ENCODE data around the gene MICU1. TPM values are rescaled to one million over a fixed set of nuclear protein-coding genes. Genes with fewer than 3 reads are reported as not detected.

MICU1 gene
- polyA plus RNA-seq, 1 donor: 54.6 TPM

DNA sequence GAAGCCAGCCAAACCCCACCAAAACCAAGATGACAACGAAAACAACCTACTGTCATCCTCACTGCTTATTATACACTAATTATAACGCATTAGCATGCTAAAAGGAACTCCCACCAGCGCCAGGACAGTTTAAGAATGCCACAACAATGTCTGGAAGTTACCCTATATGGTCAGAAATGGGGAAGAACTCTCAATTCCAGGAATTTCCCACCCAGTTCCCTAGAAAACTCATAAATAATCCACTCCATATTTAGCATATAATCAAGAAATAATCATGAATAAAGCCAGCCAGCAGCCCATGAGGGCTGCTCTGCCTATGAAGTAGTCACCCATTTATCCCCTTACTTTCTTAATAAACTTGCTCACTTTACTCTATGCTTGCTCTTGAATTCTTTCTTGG, 20.8 kb downstream of the MICU1 start:
- Histone ChIP-seq H3K27ac (ENCODE audit: low read length) (no peak overlapping the region), H3K9me3 (ENCODE audit: control insufficient read depth, low read depth, low read length) (no peaks in the 10 kb centered on the region), H3K27me3 (ENCODE audit: control insufficient read depth, insufficient read depth, low read length) (no peaks in the 10 kb centered on the region), H3K36me3 (ENCODE audit: control insufficient read depth, insufficient read depth, low read length) (no peaks in the 10 kb centered on the region), H3K4me1 (ENCODE audit: control insufficient read depth, insufficient read depth, low read length) (no peaks in the 10 kb centered on the region), H3K4me3 (ENCODE audit: low read length) (no peak overlapping the region)
- no peak for DNase-seq
- WGBS (ENCODE audit: insufficient coverage, low lambda C conversion rate): no CpG with 5 or more reads among the region's 3 CpGs

DNA sequence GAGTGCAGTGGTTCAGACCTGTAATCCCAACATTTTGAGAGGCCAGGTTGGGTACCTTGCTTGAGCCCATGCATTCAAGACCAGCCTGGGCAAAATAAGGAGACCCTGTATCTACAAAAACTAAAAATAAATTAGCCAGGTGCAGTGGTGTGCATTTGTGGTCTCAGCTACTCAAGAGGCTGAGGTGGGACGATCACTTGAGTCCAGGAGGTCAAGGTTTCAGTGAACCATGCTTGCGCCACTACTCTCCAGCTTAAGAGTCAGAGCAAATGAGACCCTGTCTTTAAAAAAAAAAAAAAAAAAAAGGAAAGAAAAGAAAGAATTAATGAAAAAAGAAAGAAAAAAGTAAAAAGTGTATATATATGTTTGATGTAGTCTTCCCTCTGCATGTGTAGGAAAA, 24.7 kb downstream of the MICU1 start:
- WGBS (ENCODE audit: insufficient coverage, low lambda C conversion rate): 100% methylated on average over 1 of the region's 2 CpGs

DNA sequence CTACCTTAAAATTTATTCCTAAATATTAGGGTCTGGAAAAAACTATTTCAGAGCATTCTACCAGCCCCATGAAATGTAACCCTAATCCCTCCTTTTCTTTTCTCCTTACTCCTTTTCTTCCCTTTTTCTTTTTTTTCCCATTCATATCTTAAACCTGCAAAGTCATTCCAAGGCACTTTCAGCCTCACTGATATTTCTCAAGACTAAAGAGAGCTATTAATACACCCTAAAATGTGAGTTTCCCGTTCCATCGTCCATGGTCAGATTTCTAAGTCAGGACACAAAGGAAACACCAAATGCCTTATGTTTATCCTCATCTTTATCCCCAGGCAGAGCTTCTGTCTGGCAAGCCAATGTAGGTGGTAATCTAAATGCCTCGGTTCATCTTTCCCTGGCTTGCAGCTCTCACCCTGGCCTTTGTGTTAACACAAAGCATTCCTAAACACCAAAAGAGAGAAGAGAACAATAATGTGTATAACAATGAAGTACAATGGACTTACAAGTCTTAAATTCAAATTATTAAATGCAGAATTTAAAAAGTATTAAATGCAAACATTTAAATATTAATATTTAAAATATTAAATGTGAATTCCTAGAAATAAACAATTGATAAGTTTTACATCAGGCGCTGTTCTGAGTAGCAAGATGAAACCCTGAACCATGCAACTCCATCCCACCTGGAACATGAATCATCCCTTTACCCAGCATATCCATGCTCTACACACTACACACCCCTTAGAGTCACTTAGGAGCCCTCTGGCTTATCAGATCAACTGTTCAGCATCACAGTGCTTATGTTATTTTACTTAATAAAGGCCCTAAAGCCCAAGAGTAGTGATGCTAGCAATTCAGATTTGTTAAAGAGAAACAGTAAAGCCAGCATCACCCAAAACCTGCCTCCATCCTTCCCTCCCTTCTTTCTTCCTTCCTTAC, 26.8 kb downstream of the MICU1 start:
- Histone ChIP-seq H3K36me3 (ENCODE audit: control insufficient read depth, insufficient read depth, low read length) (no peaks in the 10 kb centered on the region), H3K9me3 (ENCODE audit: control insufficient read depth, low read depth, low read length) (no peaks in the 10 kb centered on the region), H3K4me1 (ENCODE audit: control insufficient read depth, insufficient read depth, low read length) (no peaks in the 10 kb centered on the region), H3K4me3 (ENCODE audit: low read length) (no peak overlapping the region), H3K27ac (ENCODE audit: low read length) (no peak overlapping the region), H3K27me3 (ENCODE audit: control insufficient read depth, insufficient read depth, low read length) (no peaks in the 10 kb centered on the region)
- WGBS (ENCODE audit: insufficient coverage, low lambda C conversion rate): 100% methylated on average over 1 of the region's 4 CpGs
- DNase-seq: no peak

More for the DNA sequence above, 24.7 kb downstream of the MICU1 start:
- Histone ChIP-seq H3K36me3 (ENCODE audit: control insufficient read depth, insufficient read depth, low read length) (no peaks in the 10 kb centered on the region), H3K27ac (ENCODE audit: low read length) (no peak overlapping the region), H3K4me1 (ENCODE audit: control insufficient read depth, insufficient read depth, low read length) (no peaks in the 10 kb centered on the region), H3K9me3 (ENCODE audit: control insufficient read depth, low read depth, low read length) (no peaks in the 10 kb centered on the region), H3K27me3 (ENCODE audit: control insufficient read depth, insufficient read depth, low read length) (no peaks in the 10 kb centered on the region), H3K4me3 (ENCODE audit: low read length) (no peak overlapping the region)
- DNase-seq: no peak

DNA sequence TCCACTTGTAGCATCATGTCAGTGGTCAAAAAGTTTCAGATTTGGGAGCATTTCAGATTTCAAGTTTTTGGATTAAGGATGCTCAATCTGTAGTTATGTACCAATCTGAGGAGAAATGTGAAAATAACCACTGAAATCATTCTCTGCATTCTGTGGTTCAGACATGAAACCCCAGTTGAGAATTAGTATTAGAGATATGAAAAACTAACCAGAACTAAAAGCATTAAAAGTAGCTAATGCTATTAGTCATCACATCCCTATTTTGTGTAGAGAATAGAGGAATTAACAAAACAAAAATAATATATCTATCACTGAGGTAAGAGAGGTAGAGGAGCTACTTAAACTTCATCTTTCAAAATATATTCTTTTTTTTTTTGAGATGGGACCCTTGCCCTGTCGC, 28.0 kb downstream of the MICU1 start:
- H3K27me3 ChIP-seq (ENCODE audit: control insufficient read depth, insufficient read depth, low read length): no peaks in the 10 kb centered on the region
- WGBS (ENCODE audit: insufficient coverage, low lambda C conversion rate): no CpG with 5 or more reads among the region's 1 CpG
- no peaks in the 10 kb centered on the region for H3K36me3 ChIP-seq (ENCODE audit: control insufficient read depth, insufficient read depth, low read length)
- H3K4me3 ChIP-seq (ENCODE audit: low read length): no peak overlapping the region
- no peak for DNase-seq
- no peaks in the 10 kb centered on the region for H3K4me1 ChIP-seq (ENCODE audit: control insufficient read depth, insufficient read depth, low read length)
- H3K27ac ChIP-seq (ENCODE audit: low read length): no peak overlapping the region
- H3K9me3 ChIP-seq (ENCODE audit: control insufficient read depth, low read depth, low read length): peaks cover under 1% of the 10 kb centered on the region

DNA sequence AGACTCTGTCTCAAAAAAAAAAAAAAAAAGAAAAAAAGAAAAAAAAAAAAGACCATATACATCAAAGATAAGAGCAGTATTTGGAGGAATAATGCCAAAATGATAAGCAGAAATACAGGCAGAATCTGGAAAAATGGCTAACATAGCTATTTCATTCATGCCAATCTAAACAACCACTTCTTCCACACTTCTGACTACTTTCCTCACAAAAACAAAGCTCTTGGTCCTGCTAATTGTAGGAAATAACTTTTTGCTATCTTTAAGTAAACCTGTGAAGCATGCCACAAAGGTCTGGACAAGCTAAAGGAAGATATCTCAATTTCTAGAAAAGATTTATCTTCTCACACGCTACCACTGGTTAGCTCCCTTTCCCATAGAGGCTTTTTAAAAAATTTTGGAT, 30.4 kb downstream of the MICU1 start:
- Histone ChIP-seq H3K9me3 (ENCODE audit: control insufficient read depth, low read depth, low read length) (peaks cover 4% of the 10 kb centered on the region), H3K27ac (ENCODE audit: low read length) (no peak overlapping the region), H3K4me3 (ENCODE audit: low read length) (no peak overlapping the region), H3K36me3 (ENCODE audit: control insufficient read depth, insufficient read depth, low read length) (no peaks in the 10 kb centered on the region), H3K4me1 (ENCODE audit: control insufficient read depth, insufficient read depth, low read length) (no peaks in the 10 kb centered on the region), H3K27me3 (ENCODE audit: control insufficient read depth, insufficient read depth, low read length) (no peaks in the 10 kb centered on the region)
- no peak for DNase-seq
- no CpG with 5 or more reads among the region's 1 CpG for WGBS (ENCODE audit: insufficient coverage, low lambda C conversion rate)

DNA sequence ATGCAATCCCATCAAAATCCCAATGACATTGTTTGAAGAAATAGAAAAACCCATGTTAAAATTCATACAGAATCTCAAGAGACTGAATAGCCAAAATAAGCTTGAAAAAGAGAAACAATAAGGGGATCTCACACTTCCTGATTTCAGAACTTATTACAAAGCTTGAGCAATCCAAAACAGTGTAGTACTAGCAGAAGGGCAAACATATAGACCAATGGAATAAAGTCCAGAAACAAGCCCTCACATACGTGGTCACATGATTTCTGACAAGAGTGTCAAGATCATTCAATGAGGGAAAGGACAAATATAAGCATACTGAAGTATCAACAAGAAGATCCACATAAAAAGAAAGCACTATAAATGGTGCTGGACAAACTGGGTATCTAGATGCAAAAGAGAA, 31.9 kb downstream of the MICU1 start:
- H3K4me1 ChIP-seq (ENCODE audit: control insufficient read depth, insufficient read depth, low read length): no peaks in the 10 kb centered on the region
- no peaks in the 10 kb centered on the region for H3K36me3 ChIP-seq (ENCODE audit: control insufficient read depth, insufficient read depth, low read length)
- 14% methylated on average over 1 of the region's 1 CpG for WGBS (ENCODE audit: insufficient coverage, low lambda C conversion rate)
- H3K9me3 ChIP-seq (ENCODE audit: control insufficient read depth, low read depth, low read length): peaks cover 4% of the 10 kb centered on the region
- no peaks in the 10 kb centered on the region for H3K27me3 ChIP-seq (ENCODE audit: control insufficient read depth, insufficient read depth, low read length)
- no peak overlapping the region for H3K4me3 ChIP-seq (ENCODE audit: low read length)
- H3K27ac ChIP-seq (ENCODE audit: low read length): no peak overlapping the region
- peak; percentile 12 to 50 for DNase-seq

DNA sequence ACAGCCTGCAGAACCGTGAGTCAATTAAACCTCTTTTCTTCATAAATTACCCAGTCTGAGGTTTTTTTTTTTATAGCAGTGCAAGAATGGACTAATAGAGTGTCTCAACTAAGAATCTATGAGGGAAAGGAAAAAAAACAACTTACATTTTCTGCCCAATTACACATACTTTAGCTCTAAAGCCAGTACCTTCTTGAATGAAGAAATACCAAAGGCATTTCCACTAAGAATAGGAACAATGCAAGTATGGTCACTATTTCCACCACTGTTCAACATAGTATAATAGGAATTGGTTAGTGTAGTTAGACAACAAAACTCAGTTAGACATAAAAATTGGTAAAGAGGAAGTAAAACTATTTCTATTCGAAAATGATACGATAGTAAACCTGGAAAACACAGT, 37.6 kb downstream of the MICU1 start:
- Histone ChIP-seq H3K4me1 (ENCODE audit: control insufficient read depth, insufficient read depth, low read length) (no peaks in the 10 kb centered on the region), H3K4me3 (ENCODE audit: low read length) (no peak overlapping the region), H3K27ac (ENCODE audit: low read length) (no peak overlapping the region), H3K27me3 (ENCODE audit: control insufficient read depth, insufficient read depth, low read length) (no peaks in the 10 kb centered on the region), H3K36me3 (ENCODE audit: control insufficient read depth, insufficient read depth, low read length) (no peaks in the 10 kb centered on the region), H3K9me3 (ENCODE audit: control insufficient read depth, low read depth, low read length) (peaks cover 4% of the 10 kb centered on the region)
- WGBS (ENCODE audit: insufficient coverage, low lambda C conversion rate): 100% methylated on average over 2 of the region's 3 CpGs
- DNase-seq: no peak

DNA sequence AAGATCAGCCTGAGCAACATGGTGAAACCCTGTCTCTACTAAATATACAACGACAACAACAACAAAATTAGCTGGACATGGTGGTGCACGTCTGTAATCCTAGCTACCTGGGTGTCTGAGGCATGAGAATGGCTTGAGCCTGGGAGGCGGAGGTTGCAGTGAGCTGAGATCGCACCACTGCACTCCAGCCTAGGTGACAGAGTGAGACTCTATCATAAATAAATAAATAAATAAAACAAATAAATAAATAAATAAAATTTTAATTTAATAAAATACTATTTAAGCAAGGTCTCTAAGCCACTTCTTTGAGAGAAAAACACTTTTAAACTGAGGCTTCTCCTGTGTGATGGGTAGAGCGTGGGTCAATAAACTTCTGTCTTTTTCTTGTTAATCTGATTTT, 38.3 kb downstream of the MICU1 start:
- Histone ChIP-seq H3K27me3 (ENCODE audit: control insufficient read depth, insufficient read depth, low read length) (no peaks in the 10 kb centered on the region), H3K9me3 (ENCODE audit: control insufficient read depth, low read depth, low read length) (peaks cover under 1% of the 10 kb centered on the region), H3K27ac (ENCODE audit: low read length) (no peak overlapping the region), H3K4me1 (ENCODE audit: control insufficient read depth, insufficient read depth, low read length) (no peaks in the 10 kb centered on the region), H3K36me3 (ENCODE audit: control insufficient read depth, insufficient read depth, low read length) (no peaks in the 10 kb centered on the region), H3K4me3 (ENCODE audit: low read length) (no peak overlapping the region)
- no CpG with 5 or more reads among the region's 5 CpGs for WGBS (ENCODE audit: insufficient coverage, low lambda C conversion rate)
- DNase-seq: no peak

DNA sequence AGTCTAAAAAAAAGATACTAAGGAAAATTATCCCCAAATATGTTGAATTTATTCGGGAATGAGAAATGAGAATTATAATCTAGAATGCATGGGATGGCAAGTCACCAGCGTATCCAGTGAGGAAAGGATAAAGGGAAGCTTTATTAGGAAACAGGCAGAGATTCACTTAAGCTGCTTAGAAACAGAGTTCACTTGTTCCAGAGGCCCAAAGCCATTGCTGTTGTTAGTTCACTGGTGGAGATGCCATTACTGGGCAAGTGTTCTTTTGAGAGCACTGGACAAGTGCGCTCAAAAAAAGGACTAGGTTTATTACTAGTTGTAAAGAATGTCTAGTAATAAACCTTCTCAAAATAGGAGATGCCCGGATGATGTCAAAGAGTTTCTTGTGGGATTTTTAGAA, 51.2 kb downstream of the MICU1 start:
- DNase-seq: no peak
- no peaks in the 10 kb centered on the region for H3K36me3 ChIP-seq (ENCODE audit: control insufficient read depth, insufficient read depth, low read length)
- H3K27ac ChIP-seq (ENCODE audit: low read length): no peak overlapping the region
- 94% methylated on average over 3 of the region's 4 CpGs for WGBS (ENCODE audit: insufficient coverage, low lambda C conversion rate)
- H3K27me3 ChIP-seq (ENCODE audit: control insufficient read depth, insufficient read depth, low read length): no peaks in the 10 kb centered on the region
- H3K4me3 ChIP-seq (ENCODE audit: low read length): no peak overlapping the region
- H3K4me1 ChIP-seq (ENCODE audit: control insufficient read depth, insufficient read depth, low read length): no peaks in the 10 kb centered on the region
- H3K9me3 ChIP-seq (ENCODE audit: control insufficient read depth, low read depth, low read length): no peaks in the 10 kb centered on the region

DNA sequence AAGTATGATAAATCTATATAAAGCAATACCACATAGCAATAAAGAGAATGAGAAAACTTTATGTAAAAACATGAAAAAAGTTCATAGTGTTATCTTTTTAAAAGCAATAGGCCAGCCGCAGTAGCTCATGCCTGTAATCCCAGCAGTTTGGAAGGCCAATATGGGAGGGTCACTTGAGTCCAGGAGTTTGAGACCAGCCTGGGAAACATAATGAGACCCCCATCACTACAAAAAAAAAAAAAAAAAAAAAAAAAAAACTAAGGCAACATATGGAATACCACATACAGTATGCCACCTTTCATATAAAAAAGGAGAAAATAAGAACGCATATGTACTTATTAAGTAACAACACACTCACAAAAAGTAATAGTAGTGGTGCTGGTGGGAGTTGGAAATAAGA, 52.8 kb downstream of the MICU1 start:
- Histone ChIP-seq H3K4me3 (ENCODE audit: low read length) (no peak overlapping the region), H3K27me3 (ENCODE audit: control insufficient read depth, insufficient read depth, low read length) (no peaks in the 10 kb centered on the region), H3K27ac (ENCODE audit: low read length) (no peak overlapping the region), H3K36me3 (ENCODE audit: control insufficient read depth, insufficient read depth, low read length) (no peaks in the 10 kb centered on the region), H3K9me3 (ENCODE audit: control insufficient read depth, low read depth, low read length) (no peaks in the 10 kb centered on the region), H3K4me1 (ENCODE audit: control insufficient read depth, insufficient read depth, low read length) (no peaks in the 10 kb centered on the region)
- no CpG with 5 or more reads among the region's 2 CpGs for WGBS (ENCODE audit: insufficient coverage, low lambda C conversion rate)
- DNase-seq: no peak

All from large intestine (tissue), 3 donors.